SK-N-MC (cell line): ENCODE data around the gene CLK3.

Source experiments
- DNase-seq: peaks from one replicate; pipeline ENCODE4 v3.0.0-alpha.2; 2011; ENCODE audit warnings: low read depth, low spot score
- H3K27ac ChIP-seq: fragments of 200-600 bp; sonication (generic); 2 replicates; pipeline ENCODE4 v1.5.1; 2016; ENCODE audit warnings: mixed run types
- H3K36me3 ChIP-seq: fragments of 200-600 bp; sonication (generic); 2 replicates; pipeline ENCODE4 v1.6.1; 2017; ENCODE audit warnings: antibody characterized with exemption, low read length, mixed read lengths; ENCODE audit not compliant: insufficient read depth
- H3K4me3 ChIP-seq: fragments of 200-600 bp; sonication (generic); 2 replicates; pipeline ENCODE4 v1.5.1; 2016
- H3K9ac ChIP-seq: fragments of 200-600 bp; sonication (generic); 2 replicates; pipeline ENCODE4 v1.8.0; 2017; ENCODE audit warnings: mixed run types, mixed read lengths; ENCODE audit not compliant: insufficient read length
- H3K9me3 ChIP-seq: fragments of 200-600 bp; sonication (generic); 2 replicates; pipeline ENCODE4 v1.6.1; 2017; ENCODE audit warnings: low read depth, mild to moderate bottlenecking, antibody characterized with exemption, low read length, moderate library complexity, mixed read lengths
- EZH2 ChIP-seq: fragments of 200-600 bp; sonication (generic); IDR thresholded peaks from one replicate; pipeline ENCODE4 v1.6.1; 2017; ENCODE audit warnings: antibody characterized with exemption
- FOXP2 ChIP-seq: optimal IDR thresholded peaks from 2 replicates; pipeline ENCODE3; 2011; ENCODE audit warnings: mild to moderate bottlenecking, moderate library complexity; ENCODE audit not compliant: insufficient read depth; ENCODE audit errors: extremely low read length, control extremely low read depth
- POLR2AphosphoS5 ChIP-seq: IDR thresholded peaks from 2 replicates; pipeline ENCODE4 v1.6.1; 2012; ENCODE audit warnings: mild to moderate bottlenecking, low read depth, low read length, borderline replicate concordance

CLK3 gene

GRCh38 chr15:74674161-74674560 is 58.5 kb downstream of the CLK3 start:
- no peak for TF ChIP-seq EZH2
- no peak for TF ChIP-seq FOXP2
- TF ChIP-seq POLR2AphosphoS5: no peak
- no peak for DNase-seq
- Histone ChIP-seq H3K27ac (no peak overlapping the region), H3K9ac (no peak overlapping the region), H3K4me3 (no peak overlapping the region), H3K9me3 (no peaks in the 10 kb centered on the region), H3K36me3 (peaks cover 33% of the 10 kb centered on the region)

- H3K27ac ChIP-seq: no peak overlapping the region
- no peak for DNase-seq
- no peak overlapping the region for H3K4me3 ChIP-seq
- no peaks in the 10 kb centered on the region for H3K9me3 ChIP-seq
- TF ChIP-seq POLR2AphosphoS5 (no peak), FOXP2 (no peak), EZH2 (no peak)
- H3K36me3 ChIP-seq: peaks cover 21% of the 10 kb centered on the region; the same call in 1 of the 2 replicates
- no peak overlapping the region for H3K9ac ChIP-seq
Observed at GRCh38 chr15:74676801-74677200, 61.2 kb downstream of the CLK3 start.
